HepG2 (cell line): Measurements from ENCODE around the gene FOXE3. TPM values are rescaled to one million over a fixed set of nuclear protein-coding genes. Genes with fewer than 3 reads are reported as not detected.

Experiments
- ATAC-seq: fragments of 200-7000 bp; cut with Tn5 transposase; 3 replicates; pipeline ENCODE4 v1.9.1; 2020; ENCODE audit warnings: mild to moderate bottlenecking, moderate library complexity
- BruUV-seq: library from RNA; stranded (reverse); fragments of 400-500 nt; replicated peaks from 2 replicates; lab custom pipeline; 2021; lab: Mats Ljungman, UMichigan
- CTCF ChIA-PET: fragments of 300-600 bp; formaldehyde crosslinking; extraction: SDS; loops from one replicate; lab custom pipeline; 2021; ENCODE audit warnings: low total read pairs, inconsistent platforms, low intra/inter-chr PET ratio; lab: Yijun Ruan, JAX
- POLR2A ChIA-PET: fragments of 350-600 bp; sonication (Branson Sonifier 250); formaldehyde crosslinking; loops from one replicate; lab custom pipeline; 2020; ENCODE audit warnings: antibody characterized with exemption, inconsistent platforms; lab: Yijun Ruan, JAX
- DNase-seq: peaks from one replicate; pipeline ENCODE4 v3.0.0-alpha.2; 2015; ENCODE audit warnings: low spot score
- FAIRE-seq: peaks from 3 replicates; lab custom pipeline; 2011; peaks lifted over from hg19 to GRCh38; lab: Jason Lieb, UNC
- H2AFZ ChIP-seq: one replicate; pipeline ENCODE4 v1.6.1; 2011; ENCODE audit warnings: low read length, inconsistent platforms
- H3K27ac ChIP-seq: fragments of 300-600 bp; 3 replicates; pipeline ENCODE4 v1.8.0; 2011; ENCODE audit warnings: mixed run types, mild to moderate bottlenecking, mixed read lengths, low read length, inconsistent platforms; ENCODE audit not compliant: insufficient read depth; ENCODE audit errors: extremely low read length
- H3K27me3 ChIP-seq, 2 experiments: fragments of 200-600 bp in 1 of 2; 2 replicates in 1 of 2; 3 replicates in 1 of 2; pipeline versions ENCODE4 v1.6.0 to v1.8.0; 2011; ENCODE audit warnings: low read length in 2 of 2, mild to moderate bottlenecking in 2 of 2, moderate library complexity in 2 of 2, inconsistent platforms in 1 of 2; ENCODE audit not compliant: insufficient read depth in 2 of 2, control insufficient read depth in 1 of 2
- H3K36me3 ChIP-seq, 2 experiments: fragments of 200-600 bp in 1 of 2; replicated peaks in 1 of 2; 2 replicates in 1 of 2; 3 replicates in 1 of 2; pipeline versions ENCODE4 v1.5.1 to v1.8.0; 2011; ENCODE audit warnings: low read length in 2 of 2, inconsistent platforms in 1 of 2; ENCODE audit not compliant: insufficient read depth in 2 of 2, control insufficient read depth in 1 of 2
- H3K4me1 ChIP-seq: 2 replicates; pipeline ENCODE4 v1.5.1; 2012; ENCODE audit warnings: low read length, inconsistent platforms; ENCODE audit not compliant: insufficient read depth
- H3K4me2 ChIP-seq: 2 replicates; pipeline ENCODE4 v1.6.0; 2011; ENCODE audit warnings: low read depth, low read length, inconsistent platforms
- H3K4me3 ChIP-seq, 3 experiments: fragments of 200-600 bp in 1 of 3; sonication (generic), shearing (Covaris generic) in 1 of 3; replicated peaks in 1 of 3; 2 replicates each; pipeline ENCODE4 v1.5.1; 2011 to 2016; ENCODE audit warnings: low read length in 3 of 3, inconsistent platforms in 2 of 3, low read depth in 2 of 3, mild to moderate bottlenecking in 2 of 3, control low read depth in 1 of 3, mixed read lengths in 1 of 3; ENCODE audit not compliant: insufficient read depth in 1 of 3
- H3K79me2 ChIP-seq: one replicate; pipeline ENCODE4 v1.6.1; 2011; ENCODE audit warnings: low read length, inconsistent platforms; ENCODE audit not compliant: insufficient read depth
- H3K9ac ChIP-seq: 2 replicates; pipeline ENCODE4 v1.6.0; 2011; ENCODE audit warnings: mild to moderate bottlenecking, low read depth, low read length, inconsistent platforms; ENCODE audit not compliant: insufficient read depth
- H3K9me3 ChIP-seq: 2 replicates; pipeline ENCODE4 v1.5.1; 2012; ENCODE audit warnings: mild to moderate bottlenecking, low read length
- H4K20me1 ChIP-seq: 2 replicates; pipeline ENCODE4 v1.6.0; 2011; ENCODE audit warnings: inconsistent platforms, mild to moderate bottlenecking, low read length, moderate library complexity; ENCODE audit not compliant: insufficient read depth
- FOXP1 ChIP-seq, 2 experiments: fragments of 450-650 bp in 1 of 2; IDR thresholded peaks; 2 replicates each; pipeline ENCODE4 v1.6.1; 2017 to 2018; ENCODE audit warnings: antibody characterized with exemption in 1 of 2
- IRF9 ChIP-seq: sonication (generic); formaldehyde crosslinking; IDR thresholded peaks from 2 replicates; pipeline ENCODE4 v1.8.0; 2022; ENCODE audit warnings: missing genetic modification reagents, mild to moderate bottlenecking, borderline replicate concordance
- PLRG1 ChIP-seq: fragments of 450-650 bp; conservative IDR thresholded peaks from 2 replicates; pipeline ENCODE4 v1.6.1; 2016
- SOX13 ChIP-seq, 3 experiments: fragments of 450-650 bp in 1 of 3; sonication (generic) in 1 of 3; formaldehyde crosslinking in 1 of 3; IDR thresholded peaks in 2 of 3; conservative IDR thresholded peaks in 1 of 3; 2 replicates each; pipeline versions ENCODE4 v1.5.0 to v1.6.1; 2016 to 2020; ENCODE audit warnings: antibody characterized with exemption in 1 of 3, mild to moderate bottlenecking in 1 of 3, missing compliant biosample characterization in 1 of 3, missing genetic modification reagents in 1 of 3, moderate library complexity in 1 of 3
- TRIM22 ChIP-seq: fragments of 450-650 bp; IDR thresholded peaks from 2 replicates; pipeline ENCODE4 v1.6.1; 2017
- ZNF749 ChIP-seq: sonication (generic); formaldehyde crosslinking; IDR thresholded peaks from 2 replicates; pipeline ENCODE4 v1.8.0; 2022; ENCODE audit warnings: mild to moderate bottlenecking, missing genetic modification reagents, moderate library complexity, borderline replicate concordance
- in situ Hi-C: cut with HindIII; loops from 2 replicates; pipeline ENCODE4 v1.10.0; 2017; ENCODE audit warnings: low pct_unique_long_range_greater_than_20kb; ENCODE audit not compliant: extremely low pct_ligation_motif_present
- intact Hi-C: fragments of 100-400 bp; cut with micrococcal nuclease; formaldehyde crosslinking; loops from one replicate; pipeline ENCODE4 v1.10.0; 2022; ENCODE audit not compliant: unreplicated experiment
- polyA plus RNA-seq, 8 experiments: library from polyadenylated mRNA; depleted of rRNA in 3 of 8; stranded (reverse) in 7 of 8; unstranded in 1 of 8; fragments of >200 nt; fragmentation: Illumina TruSeq in 4 of 8; extraction: Trizol in 4 of 8; gene quantifications; 2 replicates each; pipeline versions ENCODE4 v1.2.1 to v1.2.3, GENCODE V29; 2011 to 2016; ENCODE audit warnings: low read depth in 4 of 8, missing spikeins in 1 of 8, mixed read lengths in 1 of 8; ENCODE audit not compliant: insufficient read depth in 1 of 8
- total RNA-seq, 5 experiments: library from RNA; depleted of rRNA; stranded (reverse); fragments of >200 nt; fragmentation: Illumina TruSeq; extraction: Trizol; gene quantifications; 2 replicates each; pipeline ENCODE4 v1.2.3, GENCODE V29; 2016; ENCODE audit warnings: low read depth in 1 of 5

The FOXE3 gene
- total and polyA plus RNA-seq, 2 of the 13 experiments (the other 11 are each of a cell fraction or from before 2014, with no cell fraction given): not detected

- DNase-seq (no peak), ATAC-seq (no peak), FAIRE-seq (no peak)
- no peak overlapping the region for H3K27ac ChIP-seq
- H3K4me1 ChIP-seq: no peaks in the 10 kb centered on the region
- CTCF ChIA-PET: no interaction called here
- H3K36me3 ChIP-seq: no peaks in the 10 kb centered on the region
- no peak overlapping the region for H3K4me3 ChIP-seq
- in situ Hi-C loops: no loop called here
- H3K79me2 ChIP-seq: no peaks in the 10 kb centered on the region
- POLR2A ChIA-PET: no interaction called here
- peaks cover 3 to 54% of the 10 kb centered on the region in 2 experiments for H3K27me3 ChIP-seq
- no peak for TF ChIP-seq IRF9 (CRISPR knock-in tag)
- no peak for TF ChIP-seq FOXP1 (IDR thresholded peaks at IDR 0.05)
- TF ChIP-seq FOXP1 (CRISPR knock-in tag; IDR thresholded peaks at IDR 0.05): no peak
- no peak for TF ChIP-seq SOX13 (IDR thresholded peaks at IDR 0.05)
- no peak for TF ChIP-seq SOX13 (CRISPR knock-in tag; conservative IDR thresholded peaks at IDR 0.05 in 1 of 2, IDR thresholded peaks at IDR 0.05 in 1 of 2)
- TF ChIP-seq TRIM22: no peak
- TF ChIP-seq PLRG1: no peak
- no peak for TF ChIP-seq ZNF749 (CRISPR knock-in tag)
- TF ChIP-seq, all 625 proteins: peak for 0
- Histone ChIP-seq H3K9me3 (no peaks in the 10 kb centered on the region), H3K4me2 (no peak overlapping the region), H2AFZ (no peak overlapping the region), H3K9ac (no peak overlapping the region), H4K20me1 (0 out of 2 replicates have a peak, but pooled peaks cover 2% of the 10 kb centered on the region)
- intact Hi-C loops: no loop called here
- BruUV-seq: no TSS peak
These were observed 44.4 kb downstream of the FOXE3 start for GRCh38 chr1:47460456-47460855.
